ENCODE data around the gene NCDN.
A peak's percentile ranks its signal among the peaks of the same experiment; 100 is the strongest.

NCDN gene

GRCh38 chr1:35557611-35558373, at the start of gene NCDN:
NCDN (plus strand) TSS chr1:35557799; CDS start chr1:35558191, 392 bp downstream.
- ATAC-seq (replicated peaks; ENCODE audit: extremely low read depth, poor library complexity, severe bottlenecking): peak; percentile 94
- Mint-ChIP-seq H3K4me3 (peak within 1 kb of the TSS; percentile 97), H3K36me3 (ENCODE audit: insufficient read depth) (peaks cover 25% of the 10 kb centered on the region), H3K4me1 (peaks cover 64% of the 10 kb centered on the region), H3K27me3 (no peaks in the 10 kb centered on the region), H3K9me3 (no peaks in the 10 kb centered on the region), H3K27ac (ENCODE audit: low read depth) (peak within 1 kb of the TSS; percentile 97)
- DNase-seq (ENCODE audit: low spot score in 2 of 2): peak; percentile 86 to 93

- peaks cover 62% of the 10 kb centered on the region for H3K4me1 Mint-ChIP-seq
- ATAC-seq (replicated peaks; ENCODE audit: extremely low read depth, poor library complexity, severe bottlenecking) (no peak), DNase-seq (ENCODE audit: low spot score in 2 of 2) (no peak)
- no peaks in the 10 kb centered on the region for H3K27me3 Mint-ChIP-seq
- peaks cover 11% of the 10 kb centered on the region for H3K36me3 Mint-ChIP-seq (ENCODE audit: insufficient read depth)
- no peaks in the 10 kb centered on the region for H3K9me3 Mint-ChIP-seq
- no peak overlapping the region for H3K4me3 Mint-ChIP-seq
- H3K27ac Mint-ChIP-seq (ENCODE audit: low read depth): peak overlapping the region; percentile 93
Observed at GRCh38 chr1:35507947-35508346, 49.7 kb upstream of the NCDN start.

GRCh38 chr1:35509558-35509957, 48.0 kb upstream of the NCDN start:
- H3K36me3 Mint-ChIP-seq (ENCODE audit: insufficient read depth): peaks cover 11% of the 10 kb centered on the region
- no peaks in the 10 kb centered on the region for H3K27me3 Mint-ChIP-seq
- no peak for ATAC-seq (replicated peaks; ENCODE audit: extremely low read depth, poor library complexity, severe bottlenecking)
- H3K4me1 Mint-ChIP-seq: peaks cover 63% of the 10 kb centered on the region
- H3K9me3 Mint-ChIP-seq: no peaks in the 10 kb centered on the region
- no peak overlapping the region for H3K27ac Mint-ChIP-seq (ENCODE audit: low read depth)
- H3K4me3 Mint-ChIP-seq: no peak overlapping the region
- no peak for DNase-seq (ENCODE audit: low spot score in 2 of 2)

- ATAC-seq (replicated peaks; ENCODE audit: extremely low read depth, poor library complexity, severe bottlenecking) (no peak), DNase-seq (ENCODE audit: low spot score in 2 of 2) (no peak)
- Mint-ChIP-seq H3K36me3 (ENCODE audit: insufficient read depth) (peaks cover 4% of the 10 kb centered on the region), H3K9me3 (peaks cover 6% of the 10 kb centered on the region), H3K27ac (ENCODE audit: low read depth) (no peak overlapping the region), H3K4me1 (peaks cover 59% of the 10 kb centered on the region), H3K27me3 (no peaks in the 10 kb centered on the region), H3K4me3 (no peak overlapping the region)
Observed at GRCh38 chr1:35511305-35511704, 46.3 kb upstream of the NCDN start.

GRCh38 chr1:35518183-35518582, 39.4 kb upstream of the NCDN start:
- H3K27me3 Mint-ChIP-seq: no peaks in the 10 kb centered on the region
- H3K27ac Mint-ChIP-seq (ENCODE audit: low read depth): no peak overlapping the region
- H3K4me1 Mint-ChIP-seq: peaks cover 52% of the 10 kb centered on the region
- peaks cover 1% of the 10 kb centered on the region for H3K36me3 Mint-ChIP-seq (ENCODE audit: insufficient read depth)
- no peak for ATAC-seq (replicated peaks; ENCODE audit: extremely low read depth, poor library complexity, severe bottlenecking)
- H3K9me3 Mint-ChIP-seq: peaks cover 17% of the 10 kb centered on the region
- H3K4me3 Mint-ChIP-seq: no peak overlapping the region
- no peak for DNase-seq (ENCODE audit: low spot score in 2 of 2)

GRCh38 chr1:35519432-35519831, 38.2 kb upstream of the NCDN start:
- no peak for ATAC-seq (replicated peaks; ENCODE audit: extremely low read depth, poor library complexity, severe bottlenecking)
- H3K36me3 Mint-ChIP-seq (ENCODE audit: insufficient read depth): peaks cover 3% of the 10 kb centered on the region
- H3K27ac Mint-ChIP-seq (ENCODE audit: low read depth): no peak overlapping the region
- no peak for DNase-seq (ENCODE audit: low spot score in 2 of 2)
- H3K4me1 Mint-ChIP-seq: peaks cover 50% of the 10 kb centered on the region
- H3K4me3 Mint-ChIP-seq: no peak overlapping the region
- H3K27me3 Mint-ChIP-seq: no peaks in the 10 kb centered on the region
- H3K9me3 Mint-ChIP-seq: peaks cover 17% of the 10 kb centered on the region

- Mint-ChIP-seq H3K27ac (ENCODE audit: low read depth) (peak overlapping the region; percentile 0), H3K27me3 (no peaks in the 10 kb centered on the region), H3K4me1 (peaks cover 16% of the 10 kb centered on the region), H3K4me3 (no peak overlapping the region), H3K36me3 (ENCODE audit: insufficient read depth) (peaks cover 5% of the 10 kb centered on the region), H3K9me3 (peaks cover 6% of the 10 kb centered on the region)
- ATAC-seq (replicated peaks; ENCODE audit: extremely low read depth, poor library complexity, severe bottlenecking) (no peak), DNase-seq (ENCODE audit: low spot score in 2 of 2) (no peak)
Observed at GRCh38 chr1:35524106-35524505, 33.5 kb upstream of the NCDN start.

GRCh38 chr1:35530168-35530567, 27.4 kb upstream of the NCDN start:
- Mint-ChIP-seq H3K4me3 (no peak overlapping the region), H3K27me3 (no peaks in the 10 kb centered on the region), H3K9me3 (peaks cover 12% of the 10 kb centered on the region), H3K27ac (ENCODE audit: low read depth) (no peak overlapping the region), H3K4me1 (peaks cover 18% of the 10 kb centered on the region), H3K36me3 (ENCODE audit: insufficient read depth) (peaks cover 9% of the 10 kb centered on the region)
- DNase-seq (ENCODE audit: low spot score in 2 of 2): no peak
- no peak for ATAC-seq (replicated peaks; ENCODE audit: extremely low read depth, poor library complexity, severe bottlenecking)

- Mint-ChIP-seq H3K27me3 (no peaks in the 10 kb centered on the region), H3K4me1 (peaks cover 24% of the 10 kb centered on the region), H3K9me3 (peaks cover 12% of the 10 kb centered on the region), H3K36me3 (ENCODE audit: insufficient read depth) (peaks cover 9% of the 10 kb centered on the region), H3K27ac (ENCODE audit: low read depth) (no peak overlapping the region), H3K4me3 (no peak overlapping the region)
- DNase-seq (ENCODE audit: low spot score in 2 of 2) (no peak), ATAC-seq (replicated peaks; ENCODE audit: extremely low read depth, poor library complexity, severe bottlenecking) (no peak)
Observed at GRCh38 chr1:35530946-35531345, 26.7 kb upstream of the NCDN start.

GRCh38 chr1:35531368-35531767, 26.2 kb upstream of the NCDN start:
- no peak for DNase-seq (ENCODE audit: low spot score in 2 of 2)
- H3K36me3 Mint-ChIP-seq (ENCODE audit: insufficient read depth): peaks cover 9% of the 10 kb centered on the region
- H3K9me3 Mint-ChIP-seq: peaks cover 12% of the 10 kb centered on the region

GRCh38 chr1:35532497-35533223, 24.9 kb upstream of the NCDN start:
- Mint-ChIP-seq H3K27me3 (no peaks in the 10 kb centered on the region), H3K4me3 (no peak overlapping the region), H3K9me3 (peaks cover 10% of the 10 kb centered on the region), H3K4me1 (peaks cover 40% of the 10 kb centered on the region), H3K27ac (ENCODE audit: low read depth) (no peak overlapping the region), H3K36me3 (ENCODE audit: insufficient read depth) (peaks cover 9% of the 10 kb centered on the region)
- ATAC-seq (replicated peaks; ENCODE audit: extremely low read depth, poor library complexity, severe bottlenecking) (no peak), DNase-seq (ENCODE audit: low spot score in 2 of 2) (no peak)

More at GRCh38 chr1:35531368-35531767, 26.2 kb upstream of the NCDN start:
- Mint-ChIP-seq H3K4me3 (no peak overlapping the region), H3K27me3 (no peaks in the 10 kb centered on the region), H3K4me1 (peaks cover 29% of the 10 kb centered on the region), H3K27ac (ENCODE audit: low read depth) (no peak overlapping the region)
- no peak for ATAC-seq (replicated peaks; ENCODE audit: extremely low read depth, poor library complexity, severe bottlenecking)

GRCh38 chr1:35533586-35533985, 24.0 kb upstream of the NCDN start:
- peaks cover 7% of the 10 kb centered on the region for H3K36me3 Mint-ChIP-seq (ENCODE audit: insufficient read depth)
- no peak overlapping the region for H3K4me3 Mint-ChIP-seq
- ATAC-seq (replicated peaks; ENCODE audit: extremely low read depth, poor library complexity, severe bottlenecking): no peak
- peaks cover 6% of the 10 kb centered on the region for H3K9me3 Mint-ChIP-seq
- H3K27me3 Mint-ChIP-seq: no peaks in the 10 kb centered on the region
- DNase-seq (ENCODE audit: low spot score in 2 of 2): no peak
- H3K27ac Mint-ChIP-seq (ENCODE audit: low read depth): no peak overlapping the region
- H3K4me1 Mint-ChIP-seq: peaks cover 46% of the 10 kb centered on the region

- H3K36me3 Mint-ChIP-seq (ENCODE audit: insufficient read depth): peaks cover 6% of the 10 kb centered on the region
Observed at GRCh38 chr1:35535243-35535642, 22.4 kb upstream of the NCDN start.

More at GRCh38 chr1:35535243-35535642, 22.4 kb upstream of the NCDN start:
- Mint-ChIP-seq H3K4me3 (no peak overlapping the region), H3K4me1 (peaks cover 61% of the 10 kb centered on the region), H3K9me3 (peaks cover 4% of the 10 kb centered on the region), H3K27me3 (no peaks in the 10 kb centered on the region), H3K27ac (ENCODE audit: low read depth) (peak overlapping the region; percentile 85)
- DNase-seq (ENCODE audit: low spot score in 2 of 2) (no peak), ATAC-seq (replicated peaks; ENCODE audit: extremely low read depth, poor library complexity, severe bottlenecking) (no peak)

All from central memory CD8-positive, alpha-beta T cell (primary cell).